Upper lobe of left lung (tissue), 4 donors: ENCODE data around the gene RPP38.

Experiments used
- CTCF ChIP-seq, 6 experiments: fragments of 450-650 bp in 4 of 6; fragments of 200-600 bp in 2 of 6; sonication (generic) in 2 of 6; IDR thresholded peaks; one replicate each; pipeline ENCODE4 v1.5.1; 2016 to 2019; ENCODE audit warnings: antibody characterized with exemption in 6 of 6
- POLR2A ChIP-seq, 4 donors: fragments of 450-650 bp; IDR thresholded peaks; one replicate each; pipeline ENCODE4 v1.5.1; 2016 to 2017; ENCODE audit warnings: antibody characterized with exemption in 4 of 4, mild to moderate bottlenecking in 2 of 4

GRCh38 chr10:15116225-15116624, 19.1 kb downstream of the RPP38 start:
- TF ChIP-seq CTCF (IDR thresholded peaks at IDR 0.05) (no peak), POLR2A (IDR thresholded peaks at IDR 0.05) (no peak)
